ENCODE data around the gene LRRC58.

DNA sequence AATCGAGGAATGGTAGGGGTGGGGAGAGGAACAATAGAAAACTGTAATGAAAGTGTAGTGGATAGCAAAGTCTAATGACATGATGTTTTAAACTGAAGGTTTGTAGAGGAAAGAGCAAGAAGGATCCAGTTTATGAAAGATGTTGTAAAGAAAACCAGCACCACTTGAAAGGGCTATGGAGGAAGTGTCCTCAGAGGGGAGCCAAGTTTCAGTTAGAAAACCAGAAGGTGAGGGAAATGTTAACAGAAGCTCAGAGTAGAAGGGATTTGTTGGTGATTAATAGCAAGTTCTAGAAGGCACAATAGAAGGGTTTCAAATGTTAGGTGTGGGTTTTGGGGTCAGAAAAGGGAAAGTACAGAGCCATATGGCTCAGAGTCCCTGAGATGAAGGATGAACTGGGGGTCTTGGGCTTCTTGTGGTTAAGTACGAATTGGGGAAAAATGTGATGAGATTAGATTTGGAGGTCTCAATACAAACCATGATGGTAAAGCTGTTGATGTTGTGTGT lies 33.8 kb upstream of the LRRC58 start:
- TF ChIP-seq, protein P1, sequence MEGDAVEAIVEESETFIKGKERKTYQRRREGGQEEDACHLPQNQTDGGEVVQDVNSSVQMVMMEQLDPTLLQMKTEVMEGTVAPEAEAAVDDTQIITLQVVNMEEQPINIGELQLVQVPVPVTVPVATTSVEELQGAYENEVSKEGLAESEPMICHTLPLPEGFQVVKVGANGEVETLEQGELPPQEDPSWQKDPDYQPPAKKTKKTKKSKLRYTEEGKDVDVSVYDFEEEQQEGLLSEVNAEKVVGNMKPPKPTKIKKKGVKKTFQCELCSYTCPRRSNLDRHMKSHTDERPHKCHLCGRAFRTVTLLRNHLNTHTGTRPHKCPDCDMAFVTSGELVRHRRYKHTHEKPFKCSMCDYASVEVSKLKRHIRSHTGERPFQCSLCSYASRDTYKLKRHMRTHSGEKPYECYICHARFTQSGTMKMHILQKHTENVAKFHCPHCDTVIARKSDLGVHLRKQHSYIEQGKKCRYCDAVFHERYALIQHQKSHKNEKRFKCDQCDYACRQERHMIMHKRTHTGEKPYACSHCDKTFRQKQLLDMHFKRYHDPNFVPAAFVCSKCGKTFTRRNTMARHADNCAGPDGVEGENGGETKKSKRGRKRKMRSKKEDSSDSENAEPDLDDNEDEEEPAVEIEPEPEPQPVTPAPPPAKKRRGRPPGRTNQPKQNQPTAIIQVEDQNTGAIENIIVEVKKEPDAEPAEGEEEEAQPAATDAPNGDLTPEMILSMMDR (IDR thresholded peaks at IDR 0.05; ENCODE audit: control extremely low read depth in 1 of 3, insufficient read depth in 1 of 3, low read depth in 1 of 3, low read length in 3 of 3) = no peak
- TF ChIP-seq PHF8 (conservative IDR thresholded peaks at IDR 0.05; ENCODE audit: low read depth, low read length) (no peak), SIX5 (IDR thresholded peaks at IDR 0.05; ENCODE audit: low read depth, low read length) (no peak), EZH2 (IDR thresholded peaks at IDR 0.05; ENCODE audit: low read depth, low read length, severe bottlenecking) (no peak)

Measured in H1 (cell line).